ENCODE measurements around the gene PHF23. TPM values are rescaled to one million over a fixed set of nuclear protein-coding genes. Genes with fewer than 3 reads are reported as not detected.

Gene PHF23
- total and polyA plus RNA-seq, 2 of the 4 experiments (the other 2 are of a cell fraction) = 44.8 to 58.5 TPM

DNA sequence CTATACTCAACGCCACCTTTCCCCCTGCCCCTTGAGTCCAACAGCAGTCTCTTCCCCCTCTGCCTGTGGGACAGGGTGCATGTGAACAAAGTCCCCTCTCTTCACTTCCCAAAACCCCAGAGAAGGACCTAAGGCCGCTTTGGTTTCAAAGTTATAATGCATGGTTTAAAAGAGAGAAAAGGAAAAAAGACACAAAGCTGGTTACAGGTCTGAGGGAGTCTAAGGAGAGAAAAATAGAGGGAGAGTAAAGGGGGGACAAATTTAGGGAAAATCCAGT is 4.1 kb upstream of the PHF23 start:
- WGBS, 2 experiments (ENCODE audit: extremely low coverage in 2 of 2, insufficient read length in 1 of 2) = no CpG with 5 or more reads among the region's 2 CpGs

More for the DNA sequence above, 4.1 kb upstream of the PHF23 start:
- Histone ChIP-seq H3K23ac (ENCODE audit: low read depth, low read length) (peak overlapping the region; percentile 10; the same call in 1 of the 2 replicates), H2AFZ (replicated peaks; ENCODE audit: low read length, poor library complexity) (peak overlapping the region; percentile 90), H2BK120ac (ENCODE audit: low read depth, low read length) (no peak overlapping the region; the same call in 1 of the 2 replicates), H3K56ac (ENCODE audit: extremely low read depth, insufficient read depth, low read length) (no peak overlapping the region; the same call in none of the 2 replicates), H3K9ac (ENCODE audit: low read depth, low read length) (peak overlapping the region; percentile 81), H2AK5ac (ENCODE audit: low read depth, low read length) (peak overlapping the region; percentile 77), H3K4me2 (ENCODE audit: low read depth, low read length) (peak overlapping the region; percentile 95), H4K20me1 (ENCODE audit: insufficient read depth, low read length) (peaks cover 7% of the 10 kb centered on the region; the same call in 1 of the 2 replicates), H3K4me3 (ENCODE audit: insufficient read depth, low read depth, low read length) (peak overlapping the region; percentile 90), H2BK15ac (ENCODE audit: low read depth, low read length) (peak overlapping the region; percentile 39; the same call in 1 of the 3 replicates), H2AK9ac (replicated peaks; ENCODE audit: low read depth, low read length, poor library complexity) (peak overlapping the region; percentile 92), H3K27ac (ENCODE audit: insufficient read depth, low read length) (peak overlapping the region; percentile 82), H3K4ac (ENCODE audit: low read depth, low read length) (peak overlapping the region; percentile 51), H3K27me3 (ENCODE audit: control insufficient read depth, insufficient read depth, low read length) (no peaks in the 10 kb centered on the region), H4K91ac (ENCODE audit: insufficient read depth, low read depth, low read length) (peak overlapping the region; percentile 69), H4K5ac (ENCODE audit: low read depth, low read length) (peak overlapping the region; percentile 77), H2BK20ac (ENCODE audit: low read depth, low read length) (no peak overlapping the region), H3K79me1 (ENCODE audit: low read depth in 1 of 2, low read length in 2 of 2) (peaks cover 13 to 49% of the 10 kb centered on the region in 2 experiments), H3K9me3 (ENCODE audit: control insufficient read depth, insufficient read depth, low read length) (no peaks in the 10 kb centered on the region), H4K8ac (ENCODE audit: low read depth in 2 of 2, low read length in 2 of 2) (peak overlapping the region; percentile 80 to 87; a peak in 3 of 4 replicates), H3K36me3 (ENCODE audit: control insufficient read depth, insufficient read depth, low read length) (peaks cover 28% of the 10 kb centered on the region), H3K4me1 (ENCODE audit: control insufficient read depth, insufficient read depth, low read length) (peaks cover 8% of the 10 kb centered on the region), H3K14ac (replicated peaks; ENCODE audit: low read depth, low read length) (peak overlapping the region; percentile 69), H2BK5ac (ENCODE audit: low read depth, low read length, poor library complexity, severe bottlenecking) (peak overlapping the region; percentile 68), H3K9me1 (ENCODE audit: insufficient read depth, low read length) (no peaks in the 10 kb centered on the region), H3K18ac (ENCODE audit: low read depth, low read length) (no peak overlapping the region; the same call in 1 of the 2 replicates)
- no TSS peak for BruUV-seq (replicated peaks)
- ChIA-PET POLR2A (ENCODE audit: unreplicated experiment) (no interaction called here), CTCF (no interaction called here)
- ATAC-seq (ENCODE audit: low read depth) (no peak), DNase-seq (no peak)
- intact Hi-C loops (cut with micrococcal nuclease) (no loop called here), dilution Hi-C loops (cut with HindIII; ENCODE audit: low sequenced_read_pairs, unreplicated experiment) (no loop called here), in situ Hi-C loops (cut with MboI; ENCODE audit: low sequenced_read_pairs) (loop anchor here (25.0 kb wide), 1 partner anchor 919 kb away; the partner anchor contains the start of genes PER1 and VAMP2)
- TF ChIP-seq SMC3 (IDR thresholded peaks at IDR 0.05; ENCODE audit: low read depth, low read length) (no peak), RFX5 (IDR thresholded peaks at IDR 0.05; ENCODE audit: low read depth, low read length) (no peak), POLR2A (IDR thresholded peaks at IDR 0.05; ENCODE audit: low read depth, low read length) (no peak), CEBPB (IDR thresholded peaks at IDR 0.05; ENCODE audit: low read depth, low read length) (no peak), MAFK (IDR thresholded peaks at IDR 0.05; ENCODE audit: low read depth, low read length) (no peak), RCOR1 (IDR thresholded peaks at IDR 0.05; ENCODE audit: insufficient replicate concordance, low read length) (no peak), MAZ (IDR thresholded peaks at IDR 0.05; ENCODE audit: borderline replicate concordance, low read depth, low read length) (no peak), BHLHE40 (IDR thresholded peaks at IDR 0.05; ENCODE audit: low read depth, low read length) (no peak), MXI1 (IDR thresholded peaks at IDR 0.05; ENCODE audit: borderline replicate concordance, low read depth, low read length) (no peak), NFE2L2 (IDR thresholded peaks at IDR 0.05; ENCODE audit: low read depth, low read length) (no peak), FOS (IDR thresholded peaks at IDR 0.05; ENCODE audit: low read depth, low read length) (no peak), RAD21 (IDR thresholded peaks at IDR 0.05; ENCODE audit: low read length) (no peak), CHD1 (IDR thresholded peaks at IDR 0.05; ENCODE audit: low read depth, low read length) (no peak)
- TF ChIP-seq, protein P1, sequence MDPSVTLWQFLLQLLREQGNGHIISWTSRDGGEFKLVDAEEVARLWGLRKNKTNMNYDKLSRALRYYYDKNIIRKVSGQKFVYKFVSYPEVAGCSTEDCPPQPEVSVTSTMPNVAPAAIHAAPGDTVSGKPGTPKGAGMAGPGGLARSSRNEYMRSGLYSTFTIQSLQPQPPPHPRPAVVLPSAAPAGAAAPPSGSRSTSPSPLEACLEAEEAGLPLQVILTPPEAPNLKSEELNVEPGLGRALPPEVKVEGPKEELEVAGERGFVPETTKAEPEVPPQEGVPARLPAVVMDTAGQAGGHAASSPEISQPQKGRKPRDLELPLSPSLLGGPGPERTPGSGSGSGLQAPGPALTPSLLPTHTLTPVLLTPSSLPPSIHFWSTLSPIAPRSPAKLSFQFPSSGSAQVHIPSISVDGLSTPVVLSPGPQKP (IDR thresholded peaks at IDR 0.05; ENCODE audit: borderline replicate concordance, low read depth, low read length) = no peak
- TF ChIP-seq, protein P2, sequence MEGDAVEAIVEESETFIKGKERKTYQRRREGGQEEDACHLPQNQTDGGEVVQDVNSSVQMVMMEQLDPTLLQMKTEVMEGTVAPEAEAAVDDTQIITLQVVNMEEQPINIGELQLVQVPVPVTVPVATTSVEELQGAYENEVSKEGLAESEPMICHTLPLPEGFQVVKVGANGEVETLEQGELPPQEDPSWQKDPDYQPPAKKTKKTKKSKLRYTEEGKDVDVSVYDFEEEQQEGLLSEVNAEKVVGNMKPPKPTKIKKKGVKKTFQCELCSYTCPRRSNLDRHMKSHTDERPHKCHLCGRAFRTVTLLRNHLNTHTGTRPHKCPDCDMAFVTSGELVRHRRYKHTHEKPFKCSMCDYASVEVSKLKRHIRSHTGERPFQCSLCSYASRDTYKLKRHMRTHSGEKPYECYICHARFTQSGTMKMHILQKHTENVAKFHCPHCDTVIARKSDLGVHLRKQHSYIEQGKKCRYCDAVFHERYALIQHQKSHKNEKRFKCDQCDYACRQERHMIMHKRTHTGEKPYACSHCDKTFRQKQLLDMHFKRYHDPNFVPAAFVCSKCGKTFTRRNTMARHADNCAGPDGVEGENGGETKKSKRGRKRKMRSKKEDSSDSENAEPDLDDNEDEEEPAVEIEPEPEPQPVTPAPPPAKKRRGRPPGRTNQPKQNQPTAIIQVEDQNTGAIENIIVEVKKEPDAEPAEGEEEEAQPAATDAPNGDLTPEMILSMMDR (conservative IDR thresholded peaks at IDR 0.05; ENCODE audit: low read depth, low read length) = no peak
- TF ChIP-seq, protein P3, sequence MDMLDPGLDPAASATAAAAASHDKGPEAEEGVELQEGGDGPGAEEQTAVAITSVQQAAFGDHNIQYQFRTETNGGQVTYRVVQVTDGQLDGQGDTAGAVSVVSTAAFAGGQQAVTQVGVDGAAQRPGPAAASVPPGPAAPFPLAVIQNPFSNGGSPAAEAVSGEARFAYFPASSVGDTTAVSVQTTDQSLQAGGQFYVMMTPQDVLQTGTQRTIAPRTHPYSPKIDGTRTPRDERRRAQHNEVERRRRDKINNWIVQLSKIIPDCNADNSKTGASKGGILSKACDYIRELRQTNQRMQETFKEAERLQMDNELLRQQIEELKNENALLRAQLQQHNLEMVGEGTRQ (IDR thresholded peaks at IDR 0.05; ENCODE audit: low read depth, low read length) = no peak

Measured in IMR-90 (cell line).